GM23338 (cell line): ENCODE results near the gene FGF22. TPM values are rescaled to one million over a fixed set of nuclear protein-coding genes. Genes with fewer than 3 reads are reported as not detected.

Experiments
- ATAC-seq: fragments of 200-7000 bp; cut with Tn5 transposase; 3 replicates; pipeline ENCODE4 v1.9.1; 2020
- DNase-seq: peaks from one replicate; pipeline ENCODE4 v3.0.0-alpha.2; 2015; ENCODE audit warnings: low spot score
- H2AFZ ChIP-seq: fragments of 200-600 bp; sonication (generic); 2 replicates; pipeline ENCODE4 v1.8.0; 2016; ENCODE audit warnings: antibody characterized with exemption, mild to moderate bottlenecking, moderate library complexity
- H3F3A ChIP-seq: fragments of 200-600 bp; sonication (generic); replicated peaks from 2 replicates; pipeline ENCODE4 v1.8.0; 2017; ENCODE audit warnings: antibody characterized with exemption, mixed run types, low read depth
- H3K27ac ChIP-seq: fragments of 200-600 bp; sonication (generic); 2 replicates; pipeline ENCODE4 v1.6.1; 2016; ENCODE audit warnings: low read depth
- H3K27me3 ChIP-seq: fragments of 200-600 bp; sonication (generic); 2 replicates; pipeline ENCODE4 v1.8.0; 2016; ENCODE audit warnings: mild to moderate bottlenecking, mixed run types, moderate library complexity; ENCODE audit not compliant: insufficient read depth
- H3K36me3 ChIP-seq: fragments of 200-600 bp; sonication (generic); 2 replicates; pipeline ENCODE4 v1.8.0; 2016; ENCODE audit warnings: mild to moderate bottlenecking; ENCODE audit not compliant: insufficient read depth
- H3K4me1 ChIP-seq: fragments of 200-600 bp; sonication (generic); 2 replicates; pipeline ENCODE4 v1.8.0; 2016; ENCODE audit warnings: mild to moderate bottlenecking, moderate library complexity; ENCODE audit not compliant: insufficient read depth
- H3K4me2 ChIP-seq: fragments of 200-600 bp; sonication (generic); 2 replicates; pipeline ENCODE4 v1.7.1; 2017; ENCODE audit warnings: mixed run types
- H3K4me3 ChIP-seq: fragments of 200-600 bp; sonication (generic); 2 replicates; pipeline ENCODE4 v1.6.1; 2016; ENCODE audit warnings: mixed run types
- H3K79me2 ChIP-seq: fragments of 200-600 bp; sonication (generic); replicated peaks from 2 replicates; pipeline ENCODE4 v1.8.0; 2017; ENCODE audit warnings: mild to moderate bottlenecking; ENCODE audit not compliant: insufficient read depth
- H3K9me2 ChIP-seq: fragments of 200-600 bp; sonication (generic); 2 replicates; pipeline ENCODE4 v1.8.0; 2017; ENCODE audit not compliant: insufficient read depth
- H4K20me1 ChIP-seq: fragments of 200-600 bp; sonication (generic); replicated peaks from 2 replicates; pipeline ENCODE4 v1.8.0; 2017; ENCODE audit warnings: mild to moderate bottlenecking; ENCODE audit not compliant: insufficient read depth
- H3K27ac Mint-ChIP-seq: 2 replicates; pipeline ENCODE4 v1.8.0; 2020; ENCODE audit warnings: inconsistent platforms, mild to moderate bottlenecking, moderate library complexity, mixed read lengths
- H3K27me3 Mint-ChIP-seq: 3 replicates; pipeline ENCODE4 v1.8.0; 2022; ENCODE audit warnings: low read depth, mild to moderate bottlenecking, moderate library complexity, mixed read lengths, inconsistent platforms; ENCODE audit not compliant: insufficient read depth, poor library complexity
- H3K36me3 Mint-ChIP-seq: 3 replicates; pipeline ENCODE4 v1.8.0; 2021; ENCODE audit warnings: low read depth, mild to moderate bottlenecking, inconsistent platforms, moderate library complexity, mixed read lengths
- H3K4me1 Mint-ChIP-seq: 3 replicates; pipeline ENCODE4 v1.8.0; 2020; ENCODE audit warnings: mild to moderate bottlenecking, inconsistent platforms, mixed read lengths
- H3K4me3 Mint-ChIP-seq: 3 replicates; pipeline ENCODE4 v1.8.0; 2021; ENCODE audit warnings: moderate library complexity, mild to moderate bottlenecking, inconsistent platforms, mixed read lengths
- H3K9me3 Mint-ChIP-seq: 3 replicates; pipeline ENCODE4 v1.8.0; 2020; ENCODE audit warnings: moderate library complexity, mild to moderate bottlenecking, inconsistent platforms, mixed read lengths
- CREB1 ChIP-seq: fragments of 250-450 bp; sonication (Bioruptor Pico); IDR thresholded peaks from 2 replicates; pipeline ENCODE4 v1.5.0; 2020; ENCODE audit warnings: low read depth, mild to moderate bottlenecking, moderate library complexity
- CTCF ChIP-seq, 2 experiments: fragments of 200-600 bp in 1 of 2; sonication (generic) in 1 of 2; conservative IDR thresholded peaks; 2 replicates each; pipeline versions ENCODE4 v1.5.1 to v1.6.1; 2016 to 2017; ENCODE audit warnings: antibody characterized with exemption in 2 of 2, low read depth in 2 of 2, mild to moderate bottlenecking in 2 of 2, moderate library complexity in 1 of 2
- ETS1 ChIP-seq: IDR thresholded peaks from 2 replicates; pipeline ENCODE4 v1.6.1; 2016; ENCODE audit warnings: antibody characterized with exemption
- EZH2 ChIP-seq: fragments of 200-600 bp; sonication (generic); IDR thresholded peaks from one replicate; pipeline ENCODE4 v1.8.0; 2017; ENCODE audit warnings: antibody characterized with exemption, mild to moderate bottlenecking, low read depth; ENCODE audit not compliant: unreplicated experiment
- EZH2phosphoT487 ChIP-seq: fragments of 200-600 bp; sonication (generic); IDR thresholded peaks from one replicate; pipeline ENCODE4 v1.8.1; 2018; ENCODE audit warnings: antibody characterized with exemption; ENCODE audit not compliant: unreplicated experiment
- JUNB ChIP-seq: IDR thresholded peaks from one replicate; pipeline ENCODE4 v1.6.1; 2016; ENCODE audit warnings: antibody characterized with exemption; ENCODE audit not compliant: unreplicated experiment
- NANOG ChIP-seq: IDR thresholded peaks from 2 replicates; pipeline ENCODE4 v1.6.1; 2016; ENCODE audit warnings: antibody characterized with exemption, borderline replicate concordance
- POLR2AphosphoS5 ChIP-seq: IDR thresholded peaks from 2 replicates; pipeline ENCODE4 v1.6.1; 2016; ENCODE audit warnings: antibody characterized with exemption, low read depth
- REST ChIP-seq: IDR thresholded peaks from one replicate; pipeline ENCODE4 v1.6.1; 2018; ENCODE audit warnings: antibody characterized with exemption; ENCODE audit not compliant: unreplicated experiment
- STAT1 ChIP-seq: IDR thresholded peaks from one replicate; pipeline ENCODE4 v1.6.1; 2016; ENCODE audit warnings: antibody characterized with exemption; ENCODE audit not compliant: unreplicated experiment
- ZNF114 ChIP-seq: fragments of 250-450 bp; sonication (Bioruptor Pico); IDR thresholded peaks from 2 replicates; pipeline ENCODE4 v1.5.0; 2020; ENCODE audit warnings: mild to moderate bottlenecking, moderate library complexity
- ZNF331 ChIP-seq: fragments of 250-450 bp; sonication (Bioruptor Pico); IDR thresholded peaks from 2 replicates; pipeline ENCODE4 v1.5.0; 2020; ENCODE audit warnings: low read depth, mild to moderate bottlenecking, moderate library complexity
- ZNF462 ChIP-seq: fragments of 250-450 bp; sonication (Bioruptor Pico); IDR thresholded peaks from 2 replicates; pipeline ENCODE4 v1.5.0; 2020; ENCODE audit warnings: mild to moderate bottlenecking, moderate library complexity
- polyA plus RNA-seq: library from polyadenylated mRNA; unstranded; fragments of >200 nt; fragmentation: Nextera tagmentation; extraction: Ambion mirVana; gene quantifications from 2 replicates; pipeline ENCODE4 v1.2.1, GENCODE V29; 2016
- total RNA-seq: library from RNA; depleted of rRNA; stranded (reverse); fragments of >200 nt; shearing (Covaris generic); gene quantifications from 2 replicates; pipeline ENCODE4 v1.2.3, GENCODE V29; 2014

Gene FGF22
- total and polyA plus RNA-seq, 2 experiments from 2014 or later, result 1.0 to 2.8 TPM

GRCh38 chr19:688992-689391, 49.3 kb downstream of the FGF22 start:
- no peaks in the 10 kb centered on the region for H3K79me2 ChIP-seq
- Mint-ChIP-seq H3K27me3 (peaks cover 12% of the 10 kb centered on the region), H3K9me3 (no peaks in the 10 kb centered on the region), H3K4me1 (no peaks in the 10 kb centered on the region), H3K36me3 (no peaks in the 10 kb centered on the region), H3K4me3 (no peak overlapping the region), H3K27ac (no peak overlapping the region)
- no peak overlapping the region for H2AFZ ChIP-seq
- H3K4me1 ChIP-seq, result no peaks in the 10 kb centered on the region
- no peaks in the 10 kb centered on the region for H3F3A ChIP-seq
- no peak for TF ChIP-seq NANOG
- TF ChIP-seq JUNB, result no peak
- no peak for TF ChIP-seq STAT1
- no peak for TF ChIP-seq ZNF114 (CRISPR knock-in tag)
- TF ChIP-seq CREB1 (CRISPR knock-in tag), result no peak
- no peak for TF ChIP-seq POLR2AphosphoS5
- no peak for TF ChIP-seq ZNF331 (CRISPR knock-in tag)
- TF ChIP-seq CTCF (conservative IDR thresholded peaks at IDR 0.05; ENCODE audit: low read depth in 2 of 2), result no peak
- no peak for TF ChIP-seq EZH2
- no peak for TF ChIP-seq REST
- TF ChIP-seq ETS1, result no peak
- no peak for TF ChIP-seq EZH2phosphoT487
- TF ChIP-seq ZNF462 (CRISPR knock-in tag), result no peak
- no peaks in the 10 kb centered on the region for H3K27me3 ChIP-seq
- H3K4me3 ChIP-seq, result no peak overlapping the region
- ATAC-seq (no peak), DNase-seq (no peak)
- no peak overlapping the region for H3K27ac ChIP-seq
- H3K36me3 ChIP-seq, result no peaks in the 10 kb centered on the region
- H4K20me1 ChIP-seq, result no peaks in the 10 kb centered on the region
- no peak overlapping the region for H3K4me2 ChIP-seq
- no peaks in the 10 kb centered on the region for H3K9me2 ChIP-seq
